Smooth muscle cell (in vitro differentiated cells): ENCODE data around the gene RNLS. TPM values are rescaled to one million over a fixed set of nuclear protein-coding genes. Genes with fewer than 3 reads are reported as not detected.
A peak's percentile ranks its signal among the peaks of the same experiment; 100 is the strongest.

ENCODE experiments used
- DNase-seq: peaks from one replicate; lab custom pipeline; 2025; ENCODE audit not compliant: unreplicated experiment; lab: John Stamatoyannopoulos, UW
- H2AFZ ChIP-seq: fragments of 200-600 bp; sonication (generic); 2 replicates; pipeline ENCODE4 v1.6.0; 2016; ENCODE audit warnings: antibody characterized with exemption, low read depth, mild to moderate bottlenecking
- H3F3A ChIP-seq: fragments of 200-600 bp; sonication (generic); 2 replicates; pipeline ENCODE4 v1.6.0; 2017; ENCODE audit warnings: antibody characterized with exemption, low read depth
- H3K27ac ChIP-seq: fragments of 200-600 bp; sonication (generic); 2 replicates; pipeline ENCODE4 v1.5.1; 2016; ENCODE audit warnings: low read depth, mild to moderate bottlenecking
- H3K27me3 ChIP-seq: fragments of 200-600 bp; sonication (generic); 2 replicates; pipeline ENCODE4 v1.6.1; 2016; ENCODE audit warnings: low read depth, mild to moderate bottlenecking
- H3K36me3 ChIP-seq: fragments of 200-600 bp; sonication (generic); 2 replicates; pipeline ENCODE4 v1.5.1; 2016; ENCODE audit warnings: low read depth
- H3K4me1 ChIP-seq: fragments of 200-600 bp; sonication (generic); 2 replicates; pipeline ENCODE4 v1.5.1; 2016; ENCODE audit warnings: low read depth
- H3K4me2 ChIP-seq: fragments of 200-600 bp; sonication (generic); 2 replicates; pipeline ENCODE4 v1.6.0; 2016; ENCODE audit warnings: mild to moderate bottlenecking
- H3K4me3 ChIP-seq: fragments of 200-600 bp; sonication (generic); 2 replicates; pipeline ENCODE4 v1.5.1; 2016; ENCODE audit warnings: mild to moderate bottlenecking
- H3K79me2 ChIP-seq: fragments of 200-600 bp; sonication (generic); 2 replicates; pipeline ENCODE4 v1.6.0; 2016; ENCODE audit warnings: low read depth, mild to moderate bottlenecking
- H3K9ac ChIP-seq: fragments of 200-600 bp; sonication (generic); 2 replicates; pipeline ENCODE4 v1.6.0; 2016; ENCODE audit warnings: low read depth
- H3K9me3 ChIP-seq: fragments of 200-600 bp; sonication (generic); replicated peaks from 2 replicates; pipeline ENCODE4 v1.5.1; 2016; ENCODE audit warnings: low read depth
- H4K20me1 ChIP-seq: fragments of 200-600 bp; sonication (generic); 2 replicates; pipeline ENCODE4 v1.6.0; 2016; ENCODE audit warnings: low read depth
- WGBS: methylation state at CpG from one replicate; pipeline ENCODE4 v1.1.7; 2016; ENCODE audit warnings: low lambda C conversion rate; 5-methylcytosine and 5-hydroxymethylcytosine counted together
- polyA plus RNA-seq: library from polyadenylated mRNA; unstranded; fragments of >200 nt; fragmentation: Nextera tagmentation; extraction: Ambion mirVana; gene quantifications from 2 replicates; pipeline ENCODE4 v1.2.1, GENCODE V29; 2016
- total RNA-seq: library from RNA; depleted of rRNA; stranded (reverse); fragments of >200 nt; gene quantifications from 2 replicates; pipeline ENCODE4 v1.2.3, GENCODE V29; 2014
- TF ChIP-seq, protein P1 (sequence below): fragments of 200-600 bp; sonication (generic); IDR thresholded peaks from 2 replicates; pipeline ENCODE4 v1.5.1; 2017; ENCODE audit warnings: borderline replicate concordance, mild to moderate bottlenecking, antibody characterized with exemption; ENCODE audit not compliant: insufficient read depth, poor library complexity, severe bottlenecking

The RNLS gene
- total and polyA plus RNA-seq, 2 experiments from 2014 or later: 4.8 to 11.2 TPM

GRCh38 chr10:88428442-88428841 is 154.7 kb downstream of the RNLS start:
- TF ChIP-seq, protein P1, sequence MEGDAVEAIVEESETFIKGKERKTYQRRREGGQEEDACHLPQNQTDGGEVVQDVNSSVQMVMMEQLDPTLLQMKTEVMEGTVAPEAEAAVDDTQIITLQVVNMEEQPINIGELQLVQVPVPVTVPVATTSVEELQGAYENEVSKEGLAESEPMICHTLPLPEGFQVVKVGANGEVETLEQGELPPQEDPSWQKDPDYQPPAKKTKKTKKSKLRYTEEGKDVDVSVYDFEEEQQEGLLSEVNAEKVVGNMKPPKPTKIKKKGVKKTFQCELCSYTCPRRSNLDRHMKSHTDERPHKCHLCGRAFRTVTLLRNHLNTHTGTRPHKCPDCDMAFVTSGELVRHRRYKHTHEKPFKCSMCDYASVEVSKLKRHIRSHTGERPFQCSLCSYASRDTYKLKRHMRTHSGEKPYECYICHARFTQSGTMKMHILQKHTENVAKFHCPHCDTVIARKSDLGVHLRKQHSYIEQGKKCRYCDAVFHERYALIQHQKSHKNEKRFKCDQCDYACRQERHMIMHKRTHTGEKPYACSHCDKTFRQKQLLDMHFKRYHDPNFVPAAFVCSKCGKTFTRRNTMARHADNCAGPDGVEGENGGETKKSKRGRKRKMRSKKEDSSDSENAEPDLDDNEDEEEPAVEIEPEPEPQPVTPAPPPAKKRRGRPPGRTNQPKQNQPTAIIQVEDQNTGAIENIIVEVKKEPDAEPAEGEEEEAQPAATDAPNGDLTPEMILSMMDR: no peak
- WGBS: 10% methylated on average over 1 of the region's 1 CpG
- no peak for DNase-seq
- no peaks in the 10 kb centered on the region for H3F3A ChIP-seq
- no peak overlapping the region for H3K9ac ChIP-seq
- H3K27ac ChIP-seq: no peak overlapping the region
- H3K4me1 ChIP-seq: peaks cover 5% of the 10 kb centered on the region
- peaks cover 49% of the 10 kb centered on the region for H3K27me3 ChIP-seq
- H4K20me1 ChIP-seq: no peaks in the 10 kb centered on the region
- H3K9me3 ChIP-seq: no peaks in the 10 kb centered on the region
- no peak overlapping the region for H2AFZ ChIP-seq
- H3K4me3 ChIP-seq: no peak overlapping the region
- H3K36me3 ChIP-seq: no peaks in the 10 kb centered on the region
- no peaks in the 10 kb centered on the region for H3K79me2 ChIP-seq
- peak overlapping the region; percentile 25 for H3K4me2 ChIP-seq

DNA sequence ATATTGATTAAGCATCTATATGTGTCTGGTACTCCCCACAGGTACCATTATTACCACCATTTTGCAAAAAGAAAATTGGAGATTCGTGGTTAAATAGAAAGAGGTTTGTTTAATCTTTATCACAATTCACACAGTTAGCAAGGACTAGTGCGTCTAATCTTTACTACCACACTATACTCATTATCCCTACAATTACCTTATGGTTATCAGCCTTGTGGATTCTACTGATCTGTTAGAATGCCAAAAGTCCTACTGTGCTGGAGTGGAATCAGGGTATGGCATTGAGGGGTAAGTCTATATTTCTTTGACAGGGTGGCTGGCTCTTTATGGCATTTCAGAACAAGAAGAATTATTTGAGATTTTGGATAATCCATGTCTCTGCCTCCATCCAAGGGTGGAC is 156.1 kb downstream of the RNLS start:
- TF ChIP-seq, protein P1: no peak
- Histone ChIP-seq H3K27me3 (peaks cover 63% of the 10 kb centered on the region), H3K36me3 (no peaks in the 10 kb centered on the region), H3K4me1 (peaks cover 5% of the 10 kb centered on the region), H3K4me2 (no peak overlapping the region), H3K4me3 (no peak overlapping the region), H3K27ac (no peak overlapping the region), H3K79me2 (no peaks in the 10 kb centered on the region), H3K9me3 (no peaks in the 10 kb centered on the region), H3F3A (no peaks in the 10 kb centered on the region), H2AFZ (no peak overlapping the region), H4K20me1 (no peaks in the 10 kb centered on the region), H3K9ac (no peak overlapping the region)
- no peak for DNase-seq
- 66% methylated on average over 2 of the region's 2 CpGs for WGBS

DNA sequence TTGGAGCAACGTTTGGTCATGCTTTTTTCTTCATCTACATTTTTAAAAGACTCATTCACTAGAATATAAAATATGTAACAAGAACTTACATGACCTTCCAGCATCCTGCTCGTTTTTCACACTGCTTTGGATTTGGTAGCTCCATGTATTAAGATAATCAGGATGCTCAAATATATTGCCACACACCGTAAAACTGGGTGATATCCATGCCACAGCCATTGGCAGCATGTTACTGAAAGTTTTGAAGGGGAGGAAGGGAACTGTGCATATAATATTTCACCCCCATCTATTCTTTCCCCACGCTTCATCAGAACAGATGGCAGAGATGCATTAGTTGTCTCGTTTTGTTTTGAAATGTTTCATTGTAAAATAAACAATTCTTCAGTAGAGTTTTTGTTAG is 158.2 kb downstream of the RNLS start:
- 78% methylated on average over 5 of the region's 5 CpGs for WGBS
- H3K4me1 ChIP-seq: peaks cover 5% of the 10 kb centered on the region
- DNase-seq: no peak

DNA sequence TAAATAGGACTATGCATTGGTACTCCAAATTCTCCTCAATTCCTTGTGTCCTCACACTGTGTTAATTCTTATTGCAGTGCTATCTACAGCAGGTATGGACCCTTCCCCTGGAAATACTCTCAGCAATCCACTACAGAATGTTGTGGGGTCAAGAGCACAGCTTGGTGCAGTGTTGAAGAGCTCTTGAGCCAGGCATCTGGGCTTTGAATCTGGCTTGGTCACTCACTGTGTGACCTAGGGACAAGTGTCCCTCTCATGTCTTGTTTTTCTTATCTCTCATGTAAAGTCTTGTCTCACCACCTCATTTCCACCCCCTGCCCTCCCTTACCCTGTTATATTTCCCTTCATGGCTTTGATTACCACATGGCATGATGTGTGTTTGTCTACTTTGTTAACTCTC is 159.4 kb downstream of the RNLS start:
- H3K9ac ChIP-seq: no peak overlapping the region
- no peaks in the 10 kb centered on the region for H3K9me3 ChIP-seq
- no peaks in the 10 kb centered on the region for H3K36me3 ChIP-seq
- TF ChIP-seq, protein P1: no peak
- H3K27me3 ChIP-seq: peaks cover 60% of the 10 kb centered on the region
- H2AFZ ChIP-seq: no peak overlapping the region
- H3K79me2 ChIP-seq: no peaks in the 10 kb centered on the region
- H3K4me2 ChIP-seq: no peak overlapping the region
- peaks cover 5% of the 10 kb centered on the region for H3K4me1 ChIP-seq
- no peak overlapping the region for H3K27ac ChIP-seq
- no peak overlapping the region for H3K4me3 ChIP-seq
- no peak for DNase-seq
- H4K20me1 ChIP-seq: no peaks in the 10 kb centered on the region
- H3F3A ChIP-seq: no peaks in the 10 kb centered on the region

More for the DNA sequence above, 158.2 kb downstream of the RNLS start:
- no peaks in the 10 kb centered on the region for H4K20me1 ChIP-seq
- TF ChIP-seq, protein P1: no peak
- no peaks in the 10 kb centered on the region for H3F3A ChIP-seq
- H3K4me2 ChIP-seq: no peak overlapping the region
- H3K27me3 ChIP-seq: peaks cover 60% of the 10 kb centered on the region
- no peak overlapping the region for H2AFZ ChIP-seq
- no peak overlapping the region for H3K9ac ChIP-seq
- no peak overlapping the region for H3K27ac ChIP-seq
- no peak overlapping the region for H3K4me3 ChIP-seq
- no peaks in the 10 kb centered on the region for H3K79me2 ChIP-seq
- H3K36me3 ChIP-seq: no peaks in the 10 kb centered on the region
- no peaks in the 10 kb centered on the region for H3K9me3 ChIP-seq
